ENCODE measurements around the gene DNAAF1.
"Not testable (repeated sequence)": the region's sequence is repeated elsewhere in the genome, so short reads cannot be mapped to it uniquely, and the experiment has no call there.

DNAAF1 gene

DNA sequence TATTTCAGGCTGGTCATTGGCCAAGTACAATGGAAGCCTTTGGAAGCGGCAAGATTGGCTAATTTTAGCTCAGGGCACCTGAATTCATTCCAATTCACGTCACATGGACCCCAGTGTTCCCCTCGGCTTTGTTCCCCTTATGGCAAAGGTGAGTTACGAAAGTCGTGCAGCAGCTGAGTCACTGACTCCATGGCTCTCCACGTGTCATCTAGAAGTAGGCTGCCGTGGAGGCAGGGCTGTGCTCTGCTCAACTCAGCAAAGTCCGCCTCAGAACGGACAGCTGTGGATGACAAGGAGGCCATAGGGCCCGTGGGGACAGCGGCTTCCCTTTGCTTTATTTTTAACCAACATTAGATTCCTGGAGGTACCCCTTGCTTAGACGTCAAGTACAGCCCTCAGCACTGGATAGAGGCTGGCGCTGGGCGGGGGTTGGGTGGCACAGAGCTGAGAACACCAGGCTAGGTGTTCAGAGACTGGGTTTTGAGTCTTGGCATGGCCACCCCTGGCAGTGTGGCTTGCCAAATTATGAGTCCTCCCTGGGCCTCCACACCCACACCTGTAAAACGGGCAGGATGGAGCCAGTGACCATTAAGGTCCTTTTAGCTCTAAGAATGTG, 69.5 kb downstream of the DNAAF1 start:
- DNase-seq, result no peak

DNA sequence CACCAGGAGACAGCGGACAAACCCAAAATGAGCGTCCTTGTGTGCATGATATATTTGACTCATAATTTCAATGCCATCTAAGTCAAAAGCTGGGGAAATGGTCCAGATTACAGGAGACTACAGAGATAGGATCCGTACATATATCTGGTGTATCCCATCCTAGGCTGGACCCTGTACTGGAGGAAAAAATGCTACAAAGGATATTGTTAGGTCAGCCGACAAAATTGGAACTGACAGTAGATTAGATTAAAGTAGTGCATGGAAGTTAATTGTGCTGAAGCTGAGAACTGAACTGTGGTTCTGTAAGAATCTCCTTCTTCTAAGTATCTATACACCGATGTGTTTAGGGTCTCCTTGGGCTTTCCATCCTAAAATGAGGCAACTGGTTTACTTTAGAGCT, 70.4 kb downstream of the DNAAF1 start:
- no peak for DNase-seq

- DNase-seq, result not testable (repeated sequence)
These were observed 71.0 kb downstream of the DNAAF1 start for GRCh38 chr16:84216144-84216543.

- no peak for DNase-seq
These were observed 73.2 kb downstream of the DNAAF1 start for GRCh38 chr16:84218176-84218823.

- no peak for DNase-seq
These were observed 73.8 kb downstream of the DNAAF1 start for GRCh38 chr16:84218956-84219355.

- DNase-seq, result no peak
These were observed 75.7 kb downstream of the DNAAF1 start for GRCh38 chr16:84220851-84221250.

DNA sequence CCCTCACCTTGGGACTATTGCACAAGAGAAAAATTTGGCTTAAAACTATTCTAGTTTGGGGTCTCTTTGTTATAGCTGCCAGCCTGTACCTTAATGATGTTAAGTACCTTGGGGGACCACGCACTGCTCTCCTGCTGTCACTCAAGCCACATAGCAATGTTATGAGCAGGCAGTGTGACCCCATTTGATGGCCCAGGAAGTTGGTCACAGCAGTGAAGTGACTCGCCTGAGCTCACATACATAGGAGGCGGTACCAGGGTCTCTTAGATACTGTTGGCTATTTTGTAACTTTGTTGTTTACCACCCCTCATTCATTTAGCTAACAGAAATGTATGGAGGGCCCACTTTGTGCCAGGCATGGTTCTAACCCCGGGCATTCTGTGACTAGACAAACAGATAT, 78.3 kb downstream of the DNAAF1 start:
- no peak for DNase-seq

DNA sequence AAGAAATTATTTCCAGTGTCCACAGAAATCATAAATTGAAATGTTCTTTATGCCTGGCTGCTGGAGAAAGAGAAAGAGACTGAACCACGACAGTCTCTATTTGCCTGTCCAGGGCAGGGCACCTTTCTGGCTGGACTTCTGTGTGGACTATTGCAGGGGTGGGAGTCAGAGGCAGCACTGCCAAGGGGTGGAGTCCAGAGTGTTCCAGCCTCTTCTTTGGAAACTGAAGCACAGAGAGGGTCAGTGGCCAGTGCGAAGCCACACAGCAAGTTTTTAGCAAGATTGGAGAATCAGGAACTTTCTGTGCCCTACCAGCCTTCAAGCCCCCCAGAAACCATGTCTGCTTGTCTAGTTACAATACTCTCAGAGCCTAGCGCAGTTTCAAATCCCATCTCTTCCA, 79.4 kb downstream of the DNAAF1 start:
- no peak for DNase-seq

DNA sequence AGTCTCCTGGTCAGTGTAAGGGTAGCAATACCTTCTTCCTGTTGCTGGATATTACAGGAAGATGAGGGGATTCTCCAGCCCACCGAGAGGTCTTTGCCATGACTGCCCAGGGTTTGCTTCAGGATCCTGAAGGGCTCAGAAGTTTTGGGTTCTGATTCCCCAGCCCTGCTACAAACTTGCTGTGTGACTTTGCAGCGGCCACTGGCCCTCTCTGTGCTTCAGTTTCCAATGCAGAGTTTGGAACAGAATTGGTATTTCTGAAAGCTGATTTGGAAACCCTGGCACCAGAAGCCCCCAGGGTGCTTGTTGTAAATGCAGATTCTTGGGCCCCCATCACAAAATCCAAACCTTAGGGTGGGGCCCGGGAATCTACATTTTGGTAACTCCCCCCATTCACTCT, 80.0 kb downstream of the DNAAF1 start:
- DNase-seq, result no peak

DNA sequence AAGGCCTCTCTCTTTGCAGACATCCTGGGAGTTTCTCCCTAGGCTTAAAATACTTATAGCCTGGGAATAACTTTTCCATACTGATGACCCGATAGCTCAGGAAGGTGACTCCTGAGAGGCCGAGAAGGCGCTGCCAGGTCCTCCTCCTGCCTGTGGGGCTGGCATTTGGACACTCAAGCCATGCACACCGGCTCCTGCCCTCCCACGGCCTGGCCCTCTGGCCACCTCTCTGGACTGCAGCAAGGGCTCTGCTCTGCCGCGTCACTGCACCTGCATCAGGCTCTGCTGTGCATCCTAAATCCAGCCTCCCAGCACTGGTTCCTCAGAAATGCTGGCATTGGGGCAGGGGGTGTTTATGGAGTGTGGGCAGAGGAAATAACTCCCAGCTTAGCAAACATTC, 80.5 kb downstream of the DNAAF1 start:
- no peak for DNase-seq

- no peak for DNase-seq
These were observed 80.9 kb downstream of the DNAAF1 start for GRCh38 chr16:84226026-84226425.

All from DMS153 (cell line).